ENCODE results near the gene ZNF860. TPM values are rescaled to one million over a fixed set of nuclear protein-coding genes. Genes with fewer than 3 reads are reported as not detected.
A peak's percentile ranks its signal among the peaks of the same experiment; 100 is the strongest.

Gene ZNF860
- total and polyA plus RNA-seq, 2 donors (not counting 3 experiments of a cell fraction or from before 2014, with no cell fraction given): 0.19 to 0.73 TPM

DNA sequence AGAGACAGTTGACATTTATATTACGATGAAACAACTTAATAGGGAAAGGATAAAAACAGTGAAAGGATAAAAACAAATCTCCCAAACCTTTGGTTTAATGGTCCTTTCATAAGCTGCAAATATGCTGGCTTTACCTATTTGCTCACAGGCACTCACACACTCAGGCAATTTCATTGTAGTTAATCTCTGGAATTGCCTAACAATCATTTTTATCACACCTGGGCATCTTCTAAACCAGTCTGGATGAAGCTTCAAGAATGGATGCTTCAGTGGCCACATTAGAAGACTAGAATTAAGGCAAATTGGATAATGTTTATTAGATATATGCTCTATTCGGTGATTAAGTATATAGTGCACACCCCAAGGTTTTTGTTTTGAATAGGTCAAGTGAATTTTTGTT lies 14.0 kb upstream of the ZNF860 start:
- POLR2A ChIA-PET: no interaction called here
- no peak overlapping the region for H3K9ac ChIP-seq (replicated peaks; ENCODE audit: extremely low read depth, insufficient read depth, low read length)
- no peaks in the 10 kb centered on the region for H3K9me3 ChIP-seq (replicated peaks; ENCODE audit: control insufficient read depth, insufficient read depth, low read length)
- H3K9me1 ChIP-seq (replicated peaks; ENCODE audit: control insufficient read depth, extremely low read depth, insufficient read depth, low read length): no peaks in the 10 kb centered on the region
- peaks cover 51% of the 10 kb centered on the region for H3K4me1 ChIP-seq (ENCODE audit: control insufficient read depth, extremely low read depth, insufficient read depth, low read length)
- DNase-seq (ENCODE audit: low read depth, low spot score) (no peak), FAIRE-seq (no peak)
- intact Hi-C loops (cut with micrococcal nuclease): loop anchor here (5.0 kb wide), 1 partner anchor 175 kb away; no protein-coding TSS in a partner anchor
- CTCF ChIA-PET: interaction anchor here (1.4 to 1.6 kb wide), 2 partner anchors 9 to 177 kb away, joined by 5 to 6 read pairs; no protein-coding TSS in a partner anchor
- no peaks in the 10 kb centered on the region for H4K20me1 ChIP-seq (replicated peaks; ENCODE audit: control insufficient read depth, extremely low read depth, insufficient read depth, low read length)
- TF ChIP-seq POLR2AphosphoS5 (IDR thresholded peaks at IDR 0.05; ENCODE audit: insufficient read depth, low read depth, low read length): no peak
- TF ChIP-seq JUN (IDR thresholded peaks at IDR 0.05; ENCODE audit: borderline replicate concordance, insufficient read depth, insufficient read length, low read depth): no peak
- no peak for TF ChIP-seq GATA2 (IDR thresholded peaks at IDR 0.05; ENCODE audit: insufficient read depth, insufficient read length, low read depth, low read length)
- TF ChIP-seq FOS (IDR thresholded peaks at IDR 0.05; ENCODE audit: borderline replicate concordance, insufficient read depth, low read length): no peak
- TF ChIP-seq, protein P1, sequence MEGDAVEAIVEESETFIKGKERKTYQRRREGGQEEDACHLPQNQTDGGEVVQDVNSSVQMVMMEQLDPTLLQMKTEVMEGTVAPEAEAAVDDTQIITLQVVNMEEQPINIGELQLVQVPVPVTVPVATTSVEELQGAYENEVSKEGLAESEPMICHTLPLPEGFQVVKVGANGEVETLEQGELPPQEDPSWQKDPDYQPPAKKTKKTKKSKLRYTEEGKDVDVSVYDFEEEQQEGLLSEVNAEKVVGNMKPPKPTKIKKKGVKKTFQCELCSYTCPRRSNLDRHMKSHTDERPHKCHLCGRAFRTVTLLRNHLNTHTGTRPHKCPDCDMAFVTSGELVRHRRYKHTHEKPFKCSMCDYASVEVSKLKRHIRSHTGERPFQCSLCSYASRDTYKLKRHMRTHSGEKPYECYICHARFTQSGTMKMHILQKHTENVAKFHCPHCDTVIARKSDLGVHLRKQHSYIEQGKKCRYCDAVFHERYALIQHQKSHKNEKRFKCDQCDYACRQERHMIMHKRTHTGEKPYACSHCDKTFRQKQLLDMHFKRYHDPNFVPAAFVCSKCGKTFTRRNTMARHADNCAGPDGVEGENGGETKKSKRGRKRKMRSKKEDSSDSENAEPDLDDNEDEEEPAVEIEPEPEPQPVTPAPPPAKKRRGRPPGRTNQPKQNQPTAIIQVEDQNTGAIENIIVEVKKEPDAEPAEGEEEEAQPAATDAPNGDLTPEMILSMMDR (IDR thresholded peaks at IDR 0.05; ENCODE audit: extremely low read depth in 1 of 2, insufficient read depth in 1 of 2, low read depth in 1 of 2, low read length in 2 of 2): no peak
- TF ChIP-seq, protein P2, sequence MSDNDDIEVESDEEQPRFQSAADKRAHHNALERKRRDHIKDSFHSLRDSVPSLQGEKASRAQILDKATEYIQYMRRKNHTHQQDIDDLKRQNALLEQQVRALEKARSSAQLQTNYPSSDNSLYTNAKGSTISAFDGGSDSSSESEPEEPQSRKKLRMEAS (IDR thresholded peaks at IDR 0.05; ENCODE audit: insufficient read depth, insufficient read length): no peak
- TF ChIP-seq POLR2A (IDR thresholded peaks at IDR 0.05; ENCODE audit: low read depth, low read length): no peak
- TF ChIP-seq MYC (IDR thresholded peaks at IDR 0.05; ENCODE audit: low read depth, low read length): no peak
- TF ChIP-seq EZH2 (IDR thresholded peaks at IDR 0.05; ENCODE audit: borderline replicate concordance, low read depth, low read length, severe bottlenecking): no peak
- dilution Hi-C loops (cut with MboI; ENCODE audit: extremely low pct_ligation_motif_present, low sequenced_read_pairs): no loop called here
- peak overlapping the region; percentile 80 for H3K4me2 ChIP-seq (ENCODE audit: insufficient read depth, low read length)
- no peak overlapping the region for H3K4me3 ChIP-seq (replicated peaks in 1 of 3; ENCODE audit: insufficient read depth in 1 of 3, low read depth in 1 of 3, low read length in 3 of 3)
- H2AFZ ChIP-seq (ENCODE audit: low read depth, low read length): no peak overlapping the region
- H3K79me2 ChIP-seq (ENCODE audit: control insufficient read depth, insufficient read depth, low read length): peaks cover 43% of the 10 kb centered on the region
- no peaks in the 10 kb centered on the region for H3K36me3 ChIP-seq (ENCODE audit: control insufficient read depth in 2 of 2, extremely low read depth in 1 of 2, insufficient read depth in 2 of 2, low read length in 2 of 2)
- BruUV-seq (replicated peaks): no TSS peak
- H3K27ac ChIP-seq (ENCODE audit: insufficient read depth, low read depth, low read length): peak overlapping the region; percentile 62
- H3K27me3 ChIP-seq (ENCODE audit: control insufficient read depth in 2 of 2, insufficient read depth in 2 of 2, low read length in 2 of 2): no peaks in the 10 kb centered on the region

Measured in endothelial cell of umbilical vein (primary cell).